Mesenchymal stem cell (in vitro differentiated cells and primary cell): ENCODE measurements around the gene AADAC.
"Not testable (repeated sequence)": the region's sequence is repeated elsewhere in the genome, so short reads cannot be mapped to it uniquely, and the experiment has no call there.

Experiments used
- DNase-seq: peaks from one replicate; pipeline ENCODE4 v3.0.0-alpha.2; 2013
- H2AFZ ChIP-seq: one replicate; pipeline ENCODE4 v1.6.1; 2013; ENCODE audit warnings: low read depth, mild to moderate bottlenecking, control low read depth, inconsistent platforms, low read length, moderate library complexity
- H2AK5ac ChIP-seq: 2 replicates; pipeline ENCODE4 v1.6.1; 2013; ENCODE audit warnings: low read length, moderate library complexity, mild to moderate bottlenecking, inconsistent platforms; ENCODE audit not compliant: severe bottlenecking
- H2BK120ac ChIP-seq: one replicate; pipeline ENCODE4 v1.6.1; 2013; ENCODE audit warnings: low read depth, mild to moderate bottlenecking, inconsistent platforms, low read length, moderate library complexity
- H2BK12ac ChIP-seq, 2 experiments: one replicate each; pipeline ENCODE4 v1.6.1; 2013; ENCODE audit warnings: inconsistent platforms in 2 of 2, low read length in 2 of 2, mild to moderate bottlenecking in 2 of 2, moderate library complexity in 2 of 2, control low read depth in 1 of 2
- H2BK15ac ChIP-seq: one replicate; pipeline ENCODE4 v1.6.1; 2013; ENCODE audit warnings: mild to moderate bottlenecking, low read depth, inconsistent platforms; ENCODE audit not compliant: poor library complexity, severe bottlenecking
- H2BK5ac ChIP-seq: 2 replicates; pipeline ENCODE4 v1.6.1; 2013; ENCODE audit warnings: low read depth, mild to moderate bottlenecking, low read length, control low read depth, inconsistent platforms; ENCODE audit not compliant: poor library complexity, severe bottlenecking
- H3K14ac ChIP-seq, 2 experiments: one replicate each; pipeline ENCODE4 v1.6.1; 2013; ENCODE audit warnings: inconsistent platforms in 2 of 2, low read length in 2 of 2, control low read depth in 1 of 2, mild to moderate bottlenecking in 1 of 2, moderate library complexity in 1 of 2
- H3K18ac ChIP-seq, 2 experiments: one replicate each; pipeline ENCODE4 v1.6.1; 2013; ENCODE audit warnings: inconsistent platforms in 2 of 2, low read length in 2 of 2, control low read depth in 1 of 2, low read depth in 1 of 2, mild to moderate bottlenecking in 1 of 2
- H3K23ac ChIP-seq, 2 experiments: one replicate each; pipeline ENCODE4 v1.6.1; 2013; ENCODE audit warnings: inconsistent platforms in 2 of 2, low read length in 2 of 2, mild to moderate bottlenecking in 2 of 2, moderate library complexity in 2 of 2, control low read depth in 1 of 2
- H3K27ac ChIP-seq: 2 replicates; pipeline ENCODE4 v1.5.1; 2013; ENCODE audit warnings: mild to moderate bottlenecking, moderate library complexity, low read length, control low read depth, inconsistent platforms; ENCODE audit not compliant: poor library complexity, severe bottlenecking
- H3K27me3 ChIP-seq, 2 experiments: 2 replicates each; pipeline versions ENCODE4 v1.6.1 to v1.7.0; 2013; ENCODE audit warnings: low read length in 2 of 2, mild to moderate bottlenecking in 2 of 2, moderate library complexity in 2 of 2, control low read depth in 1 of 2, inconsistent platforms in 1 of 2; ENCODE audit not compliant: control insufficient read depth in 1 of 2, insufficient read depth in 1 of 2
- H3K36me3 ChIP-seq, 2 experiments: 2 replicates each; pipeline versions ENCODE4 v1.6.1 to v1.7.0; 2013; ENCODE audit warnings: low read length in 2 of 2, control low read depth in 1 of 2, inconsistent platforms in 1 of 2, low read depth in 1 of 2, mild to moderate bottlenecking in 1 of 2; ENCODE audit not compliant: insufficient read depth in 2 of 2, control insufficient read depth in 1 of 2
- H3K4ac ChIP-seq, 2 experiments: one replicate each; pipeline ENCODE4 v1.6.1; 2013; ENCODE audit warnings: inconsistent platforms in 2 of 2, low read length in 2 of 2, mild to moderate bottlenecking in 2 of 2, moderate library complexity in 2 of 2, control low read depth in 1 of 2, low read depth in 1 of 2
- H3K4me1 ChIP-seq: 2 replicates; pipeline ENCODE4 v1.6.1; 2013; ENCODE audit warnings: low read depth, low read length, control low read depth; ENCODE audit not compliant: control insufficient read depth, insufficient read depth
- H3K4me2 ChIP-seq: 2 replicates; pipeline ENCODE4 v1.6.1; 2013; ENCODE audit warnings: low read length, mild to moderate bottlenecking, inconsistent platforms; ENCODE audit not compliant: poor library complexity, severe bottlenecking
- H3K4me3 ChIP-seq, 2 experiments: 2 replicates each; pipeline versions ENCODE4 v1.5.1 to v1.7.0; 2013; ENCODE audit warnings: low read length in 2 of 2, mild to moderate bottlenecking in 2 of 2, control low read depth in 1 of 2, low read depth in 1 of 2; ENCODE audit not compliant: insufficient read depth in 1 of 2
- H3K79me1 ChIP-seq: replicated peaks from 2 replicates; pipeline ENCODE4 v1.6.1; 2013; ENCODE audit warnings: mild to moderate bottlenecking, control low read depth, low read length, inconsistent platforms; ENCODE audit not compliant: poor library complexity, severe bottlenecking
- H3K9ac ChIP-seq: 2 replicates; pipeline ENCODE4 v1.7.0; 2013; ENCODE audit warnings: mild to moderate bottlenecking, low read length, moderate library complexity
- H3K9me3 ChIP-seq: 2 replicates; pipeline ENCODE4 v1.7.0; 2013; ENCODE audit warnings: mild to moderate bottlenecking, low read length; ENCODE audit not compliant: control insufficient read depth
- H4K8ac ChIP-seq: one replicate; pipeline ENCODE4 v1.6.1; 2013; ENCODE audit warnings: inconsistent platforms, mild to moderate bottlenecking, low read length, moderate library complexity
- H4K91ac ChIP-seq: one replicate; pipeline ENCODE4 v1.6.1; 2013; ENCODE audit warnings: mild to moderate bottlenecking, low read length, inconsistent platforms
- WGBS: methylation state at CpG from one replicate; pipeline ENCODE4 v1.1.7; 2013; ENCODE audit warnings: mixed read lengths; 5-methylcytosine and 5-hydroxymethylcytosine counted together

Gene AADAC

DNA sequence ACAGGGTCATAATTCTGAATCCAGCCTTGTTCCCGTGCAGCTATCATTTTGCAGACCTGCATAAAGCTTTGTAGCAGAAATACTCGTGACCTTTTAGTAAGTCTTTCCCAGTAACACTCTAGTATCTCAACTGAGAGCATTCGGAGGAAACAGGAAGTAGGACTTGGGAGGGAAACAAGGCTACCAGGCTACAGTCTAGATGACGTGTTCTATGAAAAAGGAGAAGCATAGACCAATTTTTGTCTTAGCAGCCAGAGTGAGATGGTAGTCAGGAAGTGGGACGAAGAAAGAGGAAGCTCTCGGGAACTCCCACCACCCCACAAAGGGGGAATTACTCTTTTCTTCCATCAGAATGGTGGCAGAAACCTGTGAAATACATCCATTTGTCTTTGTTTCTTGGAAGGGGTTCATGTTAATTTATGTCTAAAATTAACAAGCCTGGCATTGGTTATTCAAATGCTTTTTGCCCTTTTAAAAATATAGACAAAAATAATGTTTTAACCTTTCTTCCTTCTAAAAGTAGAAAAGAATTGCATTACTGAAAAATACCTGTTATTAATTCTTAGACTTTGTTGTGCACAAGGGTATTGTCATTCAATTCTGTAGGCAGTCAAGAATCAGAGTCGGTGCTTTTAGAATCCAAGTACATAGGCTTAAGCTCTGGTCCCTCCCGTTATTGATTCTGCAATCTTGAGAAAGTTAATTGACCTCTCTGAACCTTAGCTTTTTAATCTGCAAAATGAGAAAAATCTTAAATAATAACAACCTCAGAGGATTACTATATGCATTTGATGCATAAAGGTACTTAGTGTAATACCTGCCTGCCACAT lies 57.9 kb downstream of the AADAC start:
- no peaks in the 10 kb centered on the region for H3K9me3 ChIP-seq

GRCh38 chr3:151873398-151873797 lies 59.5 kb downstream of the AADAC start, which contains the start of gene SUCNR1:
Gene SUCNR1, plus strand, starts transcription at chr3:151873643. Its CDS starts 6,250 bp downstream, at chr3:151879893.
- H3K18ac ChIP-seq, result peak within 1 kb of the TSS in 1 of 2 experiments; percentile 82
- no peak within 1 kb of the TSS for H4K8ac ChIP-seq
- H3K14ac ChIP-seq, result no peak within 1 kb of the TSS
- H3K27me3 ChIP-seq, result no peaks in the 10 kb centered on the region
- no peak within 1 kb of the TSS for H2BK5ac ChIP-seq
- no peak within 1 kb of the TSS for H2AFZ ChIP-seq
- H3K23ac ChIP-seq, result no peak within 1 kb of the TSS
- H3K27ac ChIP-seq, result no peak within 1 kb of the TSS
- no peak within 1 kb of the TSS for H3K9ac ChIP-seq
- H2BK15ac ChIP-seq, result peak within 1 kb of the TSS; percentile 48
- H2AK5ac ChIP-seq, result no peak within 1 kb of the TSS
- no peaks in the 10 kb centered on the region for H3K79me1 ChIP-seq
- H2BK12ac ChIP-seq, result peak within 1 kb of the TSS in 1 of 2 experiments; percentile 63
- H3K4ac ChIP-seq, result no peak within 1 kb of the TSS
- no peak within 1 kb of the TSS for H4K91ac ChIP-seq
- H3K9me3 ChIP-seq, result no peaks in the 10 kb centered on the region
- H2BK120ac ChIP-seq, result no peak within 1 kb of the TSS
- H3K4me3 ChIP-seq, result no peak within 1 kb of the TSS
- no peak for DNase-seq
- H3K36me3 ChIP-seq, result no peaks in the 10 kb centered on the region
- H3K4me1 ChIP-seq, result no peaks in the 10 kb centered on the region
- H3K4me2 ChIP-seq, result no peak within 1 kb of the TSS

More for the DNA sequence above, 57.9 kb downstream of the AADAC start:
- Histone ChIP-seq H3K4me3 (no peak overlapping the region), H4K91ac (peak overlapping the region; percentile 65), H2AK5ac (no peak overlapping the region), H3K4me1 (no peaks in the 10 kb centered on the region), H2BK15ac (no peak overlapping the region), H3K23ac (no peak overlapping the region), H3K27ac (no peak overlapping the region), H3K27me3 (no peaks in the 10 kb centered on the region), H3K18ac (peak overlapping the region; percentile 73 to 77), H3K4ac (peak overlapping the region in 1 of 2 experiments; percentile 91), H3K79me1 (no peaks in the 10 kb centered on the region), H2BK120ac (no peak overlapping the region), H3K14ac (no peak overlapping the region), H3K36me3 (no peaks in the 10 kb centered on the region), H3K4me2 (no peak overlapping the region), H2BK12ac (peak overlapping the region; percentile 12 to 89), H3K9ac (no peak overlapping the region), H2BK5ac (no peak overlapping the region), H2AFZ (peak overlapping the region; percentile 64), H4K8ac (peak overlapping the region; percentile 69)
- peak; percentile 41 for DNase-seq
- 46% methylated on average over 6 of the region's 8 CpGs for WGBS

- H3K27me3 ChIP-seq, DNase-seq, H3K4me1 ChIP-seq, H3K4me2 ChIP-seq, H2AK5ac ChIP-seq, H4K8ac ChIP-seq, H3K23ac ChIP-seq, H3K9ac ChIP-seq, H3K27ac ChIP-seq, H3K4me3 ChIP-seq, H3K9me3 ChIP-seq, H3K14ac ChIP-seq, H2BK5ac ChIP-seq, H3K79me1 ChIP-seq, H4K91ac ChIP-seq, H3K36me3 ChIP-seq, H2AFZ ChIP-seq, H3K4ac ChIP-seq, H2BK120ac ChIP-seq: not testable (repeated sequence)
- WGBS, result 94% methylated on average over 5 of the region's 5 CpGs
- peak overlapping the region in 1 of 2 experiments; percentile 63 for H2BK12ac ChIP-seq
- H3K18ac ChIP-seq, result peak overlapping the region in 1 of 2 experiments; percentile 24
- H2BK15ac ChIP-seq, result peak overlapping the region; percentile 48
Observed at GRCh38 chr3:151874079-151874478, 60.2 kb downstream of the AADAC start.

GRCh38 chr3:151875759-151876158 lies 61.8 kb downstream of the AADAC start:
- H3K36me3 ChIP-seq, result no peaks in the 10 kb centered on the region
- no peak overlapping the region for H4K91ac ChIP-seq
- DNase-seq, result peak; percentile 49
- no peak overlapping the region for H3K9ac ChIP-seq
- no peak overlapping the region for H2AK5ac ChIP-seq
- no peaks in the 10 kb centered on the region for H3K4me1 ChIP-seq
- H3K27ac ChIP-seq, result peak overlapping the region; percentile 92
- peak overlapping the region; percentile 7 for H3K4me2 ChIP-seq
- H3K9me3 ChIP-seq, result no peaks in the 10 kb centered on the region
- H3K27me3 ChIP-seq, result no peaks in the 10 kb centered on the region
- peak overlapping the region in 1 of 2 experiments; percentile 75 for H3K4ac ChIP-seq
- no peak overlapping the region for H3K14ac ChIP-seq
- H3K18ac ChIP-seq, result peak overlapping the region in 1 of 2 experiments; percentile 76
- H2BK5ac ChIP-seq, result no peak overlapping the region
- 84% methylated on average over 2 of the region's 3 CpGs for WGBS
- H3K79me1 ChIP-seq, result no peaks in the 10 kb centered on the region
- H2BK15ac ChIP-seq, result no peak overlapping the region
- H2BK120ac ChIP-seq, result no peak overlapping the region
- no peak overlapping the region for H3K23ac ChIP-seq
- H3K4me3 ChIP-seq, result no peak overlapping the region
- peak overlapping the region; percentile 71 for H2AFZ ChIP-seq
- H4K8ac ChIP-seq, result no peak overlapping the region
- no peak overlapping the region for H2BK12ac ChIP-seq
